Bone marrow (tissue), 2 donors: ENCODE measurements around the gene HPS4.
"Not testable (repeated sequence)": the region's sequence is repeated elsewhere in the genome, so short reads cannot be mapped to it uniquely, and the experiment has no call there.

Experiments
- DNase-seq, 2 donors: peaks; one replicate each; lab custom pipeline; 2025; lab: John Stamatoyannopoulos, UW

The HPS4 gene

DNA sequence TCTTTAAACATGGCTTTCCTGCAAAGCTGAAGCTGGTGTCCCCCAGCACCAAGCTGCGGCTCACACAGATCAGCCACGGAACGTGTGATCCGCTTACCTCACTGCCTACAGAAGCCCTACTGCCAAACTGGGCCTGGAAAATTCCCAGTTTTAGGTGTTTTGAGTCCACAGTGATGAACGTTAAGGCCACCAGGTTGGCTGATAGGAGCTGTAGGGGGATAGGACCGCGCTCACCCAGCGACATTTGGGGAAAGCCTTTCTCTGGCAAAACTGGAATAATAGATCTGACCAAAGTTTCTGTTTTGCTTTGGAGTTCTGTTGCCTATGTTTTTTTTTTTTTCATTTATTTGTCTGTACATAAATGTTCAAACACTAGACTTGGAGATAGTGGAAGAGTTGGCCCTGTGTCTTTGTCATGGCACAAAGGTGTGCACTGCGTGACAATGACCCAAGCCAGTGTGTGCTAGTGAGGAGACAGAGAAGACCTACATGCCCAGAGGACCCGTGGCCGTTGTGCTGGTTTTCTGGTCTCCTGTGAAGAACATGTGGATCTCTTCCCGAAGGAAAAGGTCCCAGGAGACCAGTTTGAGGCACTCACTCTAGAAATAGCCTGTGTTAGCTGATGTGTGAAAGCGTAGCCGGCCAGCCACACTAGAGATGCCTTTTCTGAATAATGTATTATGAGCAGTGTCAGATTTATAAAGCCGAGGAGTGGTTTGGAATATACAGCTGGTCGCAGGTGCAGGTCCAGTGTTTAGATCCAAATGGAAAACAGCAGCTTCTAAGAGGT, 39.5 kb downstream of the HPS4 start:
- no peak for DNase-seq

DNA sequence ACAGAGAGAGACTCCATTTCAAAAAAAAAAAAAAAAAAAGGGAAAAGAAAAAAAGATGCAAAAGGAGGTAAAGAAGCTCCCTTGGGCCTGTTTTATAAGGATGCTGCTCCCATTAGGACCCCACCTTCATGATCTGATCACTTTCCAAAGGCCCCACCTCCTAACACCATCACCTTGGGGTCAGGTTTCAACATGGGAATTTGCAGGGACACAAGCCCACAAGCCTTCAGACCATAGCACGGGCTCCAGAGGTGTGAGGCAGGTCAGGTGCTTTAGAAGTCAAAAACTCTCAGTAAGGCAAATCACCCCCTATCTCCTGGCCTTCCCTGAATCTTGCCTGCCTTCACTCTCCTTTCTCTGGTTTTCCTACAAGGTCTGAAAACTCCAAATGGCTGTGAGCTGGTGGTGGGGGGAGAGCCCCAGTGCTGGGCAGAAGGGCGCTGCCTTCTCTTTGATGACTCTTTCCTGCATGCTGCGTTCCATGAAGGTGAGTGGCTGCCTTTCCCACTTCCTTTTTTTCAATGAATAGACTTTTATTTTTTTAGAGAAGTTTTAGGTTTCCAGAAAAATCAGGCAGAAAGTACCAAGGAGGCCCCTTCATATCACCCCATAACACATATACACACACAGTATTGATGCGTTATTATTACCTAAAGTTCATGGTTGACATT, 41.4 kb downstream of the HPS4 start:
- no peak for DNase-seq

DNA sequence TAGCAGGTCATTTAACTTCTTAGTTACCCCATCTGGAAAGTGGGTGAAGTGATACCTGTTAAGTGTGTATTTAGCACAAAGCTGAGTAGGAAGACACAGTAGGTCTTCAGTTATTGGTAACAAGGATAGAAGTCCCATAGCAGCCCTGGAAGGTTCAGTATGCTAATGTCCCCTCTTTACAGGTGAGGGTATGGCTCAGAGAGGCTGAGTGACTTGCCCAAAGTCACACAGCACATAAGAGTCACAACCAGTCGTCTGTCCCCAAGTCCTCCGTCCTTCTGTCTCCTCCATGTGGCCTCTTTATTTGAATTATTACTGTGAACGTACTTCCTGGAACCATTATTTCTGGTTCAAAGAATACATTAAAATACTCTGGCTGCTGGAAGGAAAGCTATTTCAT, 44.0 kb downstream of the HPS4 start:
- DNase-seq, result no peak

- not testable (repeated sequence) for DNase-seq
Measured at GRCh38 chr22:26438776-26439175, 44.8 kb downstream of the HPS4 start.

- no peak for DNase-seq
Measured at GRCh38 chr22:26437694-26438392, 45.7 kb downstream of the HPS4 start.

DNA sequence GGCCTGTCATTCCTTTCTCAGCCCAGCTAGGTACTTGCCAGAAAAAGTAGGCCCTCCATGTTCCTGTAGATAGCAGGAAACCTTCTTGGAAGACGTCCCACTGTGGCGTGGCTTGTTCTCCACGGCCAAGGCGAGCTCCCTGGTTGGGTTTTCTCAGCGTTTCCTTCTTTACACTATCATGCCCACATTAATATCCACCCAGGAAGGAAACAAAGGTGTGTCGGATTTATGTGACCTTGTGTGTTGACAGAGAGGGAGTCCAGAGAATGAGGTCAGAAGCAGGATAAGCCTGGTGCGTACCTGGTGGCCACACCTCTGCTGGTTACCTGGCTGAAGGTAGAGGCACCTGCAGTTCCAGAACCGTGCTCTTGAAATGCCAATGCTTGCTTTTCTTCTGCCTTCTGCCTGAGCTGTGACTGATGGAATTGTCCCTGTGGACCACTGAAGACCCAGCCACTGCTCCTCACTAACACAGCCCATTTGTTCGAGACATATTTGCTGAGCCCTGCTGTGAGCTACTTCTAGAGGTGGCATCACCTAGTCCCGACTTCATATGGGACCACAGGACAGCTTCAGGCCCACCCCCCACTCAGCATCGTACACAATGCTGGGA, 46.6 kb downstream of the HPS4 start:
- DNase-seq, result no peak

DNA sequence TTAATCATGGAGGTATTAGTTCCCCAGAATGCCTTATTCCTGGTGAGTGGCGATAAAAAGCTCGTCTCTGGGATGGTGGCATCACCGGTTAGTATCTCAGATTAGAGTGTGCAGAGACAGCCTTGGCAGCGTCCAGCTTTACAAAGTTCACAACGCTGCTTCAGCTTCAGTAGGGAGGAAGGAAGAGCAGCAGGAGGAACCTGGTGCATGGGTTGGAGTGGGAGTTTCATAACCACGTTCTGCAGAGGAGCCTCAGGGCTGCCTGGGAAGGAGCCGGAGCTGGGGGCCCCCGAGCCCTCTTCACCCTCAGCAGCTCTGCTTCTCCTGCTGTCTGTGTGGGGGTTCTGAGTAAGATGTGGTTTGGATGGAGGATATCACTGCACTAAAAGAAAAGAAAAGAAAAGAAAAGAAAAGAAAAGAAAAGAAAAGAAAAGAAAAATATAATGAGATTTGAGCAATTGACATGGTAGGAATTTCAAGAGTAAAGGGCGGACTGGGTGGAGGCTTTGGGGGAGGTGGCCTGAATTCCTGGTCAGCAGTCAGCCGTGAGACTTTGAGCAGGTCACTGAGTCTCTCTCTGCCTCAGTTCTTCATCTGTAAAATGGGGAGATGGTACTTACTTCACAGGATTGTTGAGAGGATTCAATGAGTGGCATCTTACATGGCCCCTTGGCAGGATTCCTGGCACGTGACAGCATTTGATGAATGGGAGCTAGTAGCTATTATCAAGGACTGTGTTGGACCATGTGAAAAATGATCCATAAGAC, 48.1 kb downstream of the HPS4 start:
- no peak for DNase-seq

- DNase-seq, result no peak
Measured at GRCh38 chr22:26433805-26434204, 49.8 kb downstream of the HPS4 start.

DNA sequence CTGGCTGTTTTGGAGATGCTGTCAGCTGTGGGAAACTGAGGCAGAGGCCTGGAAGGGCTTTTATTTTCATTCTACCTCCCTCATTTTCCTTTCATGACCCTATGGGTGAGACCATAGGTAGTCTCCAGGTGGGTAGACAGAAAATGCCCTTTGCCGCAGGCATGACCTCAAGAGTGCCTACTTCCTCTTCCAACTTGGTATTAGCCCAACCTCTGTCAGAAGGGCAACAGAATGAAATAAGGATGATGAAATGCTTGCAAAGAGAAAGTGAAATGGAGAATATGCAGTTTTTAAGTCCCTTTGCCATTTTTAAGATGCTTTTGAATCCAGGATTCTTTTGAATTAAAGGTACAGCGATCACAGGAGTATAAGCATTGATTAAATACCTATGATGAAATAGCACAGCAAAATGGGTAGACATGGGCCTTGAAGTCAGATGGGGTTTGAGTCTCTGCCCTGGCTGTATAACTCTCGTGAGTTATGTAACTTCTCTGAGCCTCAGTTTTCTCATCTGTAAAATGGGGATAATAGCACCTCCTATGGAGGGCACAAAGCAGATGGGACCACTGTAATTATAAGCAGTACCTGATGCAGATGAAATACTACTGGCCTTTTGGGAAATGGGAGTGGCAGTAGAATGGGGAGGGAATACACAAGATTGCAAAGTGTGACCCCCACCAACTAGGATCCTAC, 50.8 kb downstream of the HPS4 start:
- peak in 1 of 2 donors; percentile 79 for DNase-seq

GRCh38 chr22:26431261-26431995, 52.2 kb downstream of the HPS4 start:
- peak in 1 of 2 donors; percentile 49 for DNase-seq

DNA sequence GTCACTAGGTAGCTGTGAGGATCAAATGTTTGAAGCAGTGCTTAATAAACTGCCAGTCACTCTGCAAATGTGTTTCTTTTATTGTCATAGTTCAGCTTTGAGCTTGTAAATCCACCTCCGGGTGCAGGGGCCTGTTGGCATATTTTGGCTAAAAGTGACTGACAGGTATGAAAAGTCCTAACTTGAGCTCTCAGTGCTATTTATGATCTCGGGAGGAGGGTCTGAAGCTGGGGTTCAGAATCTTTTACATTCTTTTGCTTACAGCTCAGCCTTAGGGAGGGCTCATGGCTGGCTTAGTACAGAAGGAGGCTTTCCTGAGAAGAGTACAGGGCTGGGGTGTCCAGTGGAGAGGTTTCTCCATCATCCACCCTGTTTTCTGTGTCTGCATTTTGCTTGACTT, 53.0 kb downstream of the HPS4 start:
- DNase-seq, result no peak

DNA sequence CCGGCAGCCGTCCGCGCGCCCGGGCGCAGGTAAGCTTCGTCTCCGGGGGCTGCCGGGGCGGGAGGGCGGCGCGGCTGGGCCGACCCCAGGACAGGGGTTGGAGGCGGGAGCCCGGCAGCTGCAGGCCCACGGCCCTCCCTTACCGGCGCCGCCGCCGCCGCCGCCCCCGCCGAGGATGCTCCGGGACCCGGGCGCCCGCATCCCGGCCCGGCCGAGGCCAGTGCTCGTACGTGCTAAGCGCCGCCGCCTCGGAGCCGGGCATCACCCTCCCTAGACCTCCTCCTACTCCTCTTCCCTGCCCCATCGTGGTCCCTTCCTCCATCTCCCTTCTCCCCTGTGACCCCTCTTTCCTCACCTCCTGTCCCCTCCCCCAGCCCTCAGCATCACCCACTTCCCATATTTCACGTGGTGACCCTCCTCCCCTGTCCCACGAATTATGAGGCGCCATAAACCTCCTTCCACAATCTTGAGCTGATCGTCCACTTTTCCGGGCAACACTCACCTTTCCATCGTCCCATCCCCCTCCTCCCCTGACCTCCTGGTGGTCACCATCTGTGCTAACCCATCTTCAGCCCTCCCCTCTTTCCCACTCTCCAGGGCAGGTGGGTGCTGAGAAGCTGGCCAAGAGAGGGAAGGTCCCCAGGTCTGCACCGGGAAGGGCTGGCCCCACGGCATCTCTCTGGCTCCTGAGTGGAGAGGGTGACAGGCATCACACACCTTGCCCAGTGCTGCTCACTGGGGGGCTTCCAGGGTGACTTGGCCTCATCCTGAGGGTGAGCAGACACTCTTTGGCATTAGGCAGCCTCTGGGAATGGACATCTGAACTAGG, 53.9 kb downstream of the HPS4 start:
- DNase-seq, result no peak

DNA sequence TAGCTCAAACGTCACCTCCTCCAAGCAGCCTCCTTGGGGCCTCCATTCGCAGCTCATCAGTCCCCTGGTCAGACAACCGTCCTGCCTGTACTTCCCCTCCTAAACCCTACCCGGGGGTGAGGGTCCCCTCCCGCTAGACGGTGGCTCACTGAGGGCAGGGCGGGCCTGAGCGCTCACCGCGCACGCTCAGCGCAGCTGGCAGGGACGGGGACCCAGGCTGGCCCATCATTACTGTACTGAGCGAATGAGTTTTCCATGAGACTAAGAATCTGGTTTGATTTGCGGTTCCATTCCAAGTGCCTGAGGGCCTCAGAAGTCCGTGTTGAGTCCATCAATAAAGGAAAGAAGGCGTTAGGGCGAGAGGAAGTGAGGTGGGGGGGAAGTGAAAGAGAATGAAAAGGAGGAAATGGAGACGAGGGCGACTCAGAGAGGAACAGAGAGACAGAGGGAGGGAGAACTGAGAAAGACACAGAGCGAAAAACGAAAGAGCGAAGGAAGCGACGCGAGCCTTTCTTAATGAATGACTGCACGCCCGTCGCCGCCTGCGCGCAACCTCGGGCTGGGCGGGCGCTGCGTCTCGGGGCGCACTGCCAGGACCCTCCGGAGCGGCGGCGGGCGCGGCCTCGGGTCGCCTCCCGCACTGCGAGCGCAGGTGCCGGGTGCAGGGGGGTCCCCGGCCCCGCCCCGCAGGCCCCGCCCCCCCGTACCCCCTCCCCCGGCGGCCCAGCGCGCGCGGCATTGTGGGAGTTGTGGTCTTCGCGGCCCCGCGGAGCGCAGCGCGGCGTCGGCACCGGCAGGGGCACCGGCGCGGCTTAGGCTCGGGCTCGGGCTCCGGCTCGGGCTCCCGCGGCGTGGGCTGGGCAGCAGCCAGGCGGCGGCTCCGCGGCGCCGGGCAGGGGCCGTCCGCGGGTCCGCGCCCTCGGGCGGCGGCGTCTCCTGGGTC, 54.8 kb downstream of the HPS4 start, which contains the start of gene ASPHD2:
Gene ASPHD2, plus strand, starts transcription at position 746 of the 943 bp plus-strand sequence. CDS start 4,356 bp downstream, outside the sequence.
- peak; percentile 50 to 68 for DNase-seq

DNA sequence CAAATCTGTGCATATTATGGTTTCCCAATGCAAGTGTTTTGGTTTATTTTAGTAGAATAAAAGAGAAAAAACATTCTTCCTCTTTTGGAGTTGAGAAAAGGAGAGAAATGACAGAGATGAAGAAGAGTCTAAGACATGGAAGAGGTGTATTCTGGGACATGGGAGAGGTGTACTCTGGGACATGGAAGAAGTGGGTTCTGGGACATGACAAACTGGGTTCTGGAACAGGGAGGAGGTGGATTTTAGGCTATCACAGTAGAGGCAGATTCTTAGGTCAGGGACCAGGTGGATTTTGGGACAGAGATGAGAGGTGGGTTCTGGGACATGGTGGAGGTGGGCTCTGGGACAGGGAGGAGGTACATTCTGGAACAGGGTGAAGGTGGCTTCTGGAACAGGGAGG, 56.7 kb downstream of the HPS4 start:
- no peak for DNase-seq

GRCh38 chr22:26418620-26419019, 65.0 kb downstream of the HPS4 start:
- no peak for DNase-seq

GRCh38 chr22:26417406-26417805, 66.2 kb downstream of the HPS4 start:
- DNase-seq, result no peak

GRCh38 chr22:26416670-26417276, 66.8 kb downstream of the HPS4 start:
- DNase-seq, result no peak

DNA sequence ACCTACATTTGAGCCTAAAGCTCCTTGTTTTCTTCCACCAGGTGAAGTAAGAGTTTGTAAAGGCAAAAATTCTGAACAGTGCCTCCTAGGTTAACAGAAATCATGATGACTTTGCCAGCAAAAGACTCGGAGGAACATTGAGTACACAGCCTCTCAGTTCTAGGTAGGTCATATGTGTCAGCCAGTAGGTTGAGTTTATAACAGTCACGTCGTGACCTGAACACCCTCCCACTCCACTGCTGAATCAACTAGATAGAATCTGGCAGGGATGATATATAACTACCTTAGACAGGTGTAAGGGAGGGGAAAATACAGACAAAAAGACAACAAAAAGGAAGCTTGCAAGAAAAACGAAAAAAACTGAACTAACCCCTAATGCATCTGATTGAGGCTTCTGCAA, 67.3 kb downstream of the HPS4 start:
- no peak for DNase-seq
